GM19438 (cell line): ENCODE measurements around the gene SLC25A26.
"Not testable (repeated sequence)": the region's sequence is repeated elsewhere in the genome, so short reads cannot be mapped to it uniquely, and the experiment has no call there.

ENCODE experiments used
- ATAC-seq: cut with Tn5 transposase; IDR thresholded peaks from one replicate; pipeline ENCODE4 v1.9.1; 2021; ENCODE audit warnings: low read depth; ENCODE audit not compliant: unreplicated experiment

The SLC25A26 gene

DNA sequence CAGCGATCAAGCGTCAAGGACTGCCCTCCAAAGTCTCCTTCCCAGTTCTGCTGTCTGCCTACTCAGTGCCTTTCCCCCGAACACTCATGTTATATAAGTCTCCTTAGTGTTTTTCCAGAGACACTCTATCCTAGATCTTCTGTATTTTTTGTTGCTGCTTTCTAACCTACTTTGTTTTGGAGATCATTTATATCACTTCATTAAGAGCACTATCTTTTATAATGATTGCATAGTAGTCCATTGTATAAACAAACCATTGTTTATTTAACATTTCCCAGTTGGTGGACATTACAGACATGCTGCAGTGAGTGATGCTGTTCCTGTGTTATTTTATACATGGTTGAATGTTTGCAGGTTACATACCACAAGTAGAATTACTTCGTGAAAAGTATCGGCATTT is 47.1 kb downstream of the SLC25A26 start:
- no peak for ATAC-seq

DNA sequence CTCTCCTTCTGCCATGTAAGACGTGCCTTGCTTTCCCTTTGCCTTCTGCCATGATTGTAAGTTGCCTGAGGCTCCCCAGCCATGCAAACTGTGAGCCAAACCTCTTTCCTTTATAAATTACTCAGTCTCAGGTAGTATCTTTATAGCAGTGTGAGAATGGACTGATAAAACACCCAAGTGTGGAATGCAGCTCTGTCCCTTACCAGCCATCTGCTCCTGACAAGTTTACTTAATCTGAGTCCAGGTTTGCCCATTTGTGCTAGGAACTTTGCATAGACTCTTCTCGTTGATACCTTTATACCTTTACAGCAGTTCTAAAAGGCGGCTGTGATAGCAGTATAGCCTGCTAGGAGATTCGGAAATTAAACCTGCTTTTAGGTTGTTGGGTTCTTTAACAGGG is 48.1 kb downstream of the SLC25A26 start:
- ATAC-seq = no peak

DNA sequence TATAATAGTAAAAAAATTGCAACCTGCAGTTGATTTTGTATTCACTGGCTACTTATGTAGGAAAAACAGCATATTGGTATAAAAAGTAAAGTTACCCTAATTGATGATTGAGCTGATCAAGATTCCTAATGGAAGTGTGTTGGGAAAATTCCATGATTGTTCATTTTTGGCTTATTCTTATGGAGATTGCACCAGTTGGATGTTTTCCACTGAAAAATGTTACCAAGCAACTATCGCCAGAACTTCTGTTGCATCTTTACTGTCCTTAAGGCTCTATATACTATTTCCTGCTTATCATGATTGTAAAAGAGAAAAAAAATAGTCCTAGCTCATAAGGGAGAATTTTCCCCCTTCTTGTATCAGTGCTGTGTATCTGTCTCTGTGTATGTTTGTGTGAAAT is 48.6 kb downstream of the SLC25A26 start:
- no peak for ATAC-seq

DNA sequence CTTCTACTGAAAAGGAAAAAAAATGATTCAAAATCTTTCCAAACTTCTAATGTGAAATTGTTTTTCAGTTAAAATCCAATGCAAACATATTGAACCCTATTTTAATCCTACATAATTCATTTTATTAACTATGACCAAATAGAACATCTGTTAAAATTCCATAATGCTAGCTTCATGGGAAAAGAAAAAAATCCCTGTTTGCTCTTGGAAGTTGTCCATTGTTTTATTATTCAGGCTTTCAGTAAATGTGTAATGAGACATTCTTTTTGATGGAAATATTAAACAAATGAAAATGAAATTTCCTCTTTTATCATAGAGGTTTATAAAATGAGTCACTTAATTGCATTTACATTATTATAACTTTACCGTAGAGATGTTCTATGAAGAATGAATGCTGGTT is 49.5 kb downstream of the SLC25A26 start:
- no peak for ATAC-seq

DNA sequence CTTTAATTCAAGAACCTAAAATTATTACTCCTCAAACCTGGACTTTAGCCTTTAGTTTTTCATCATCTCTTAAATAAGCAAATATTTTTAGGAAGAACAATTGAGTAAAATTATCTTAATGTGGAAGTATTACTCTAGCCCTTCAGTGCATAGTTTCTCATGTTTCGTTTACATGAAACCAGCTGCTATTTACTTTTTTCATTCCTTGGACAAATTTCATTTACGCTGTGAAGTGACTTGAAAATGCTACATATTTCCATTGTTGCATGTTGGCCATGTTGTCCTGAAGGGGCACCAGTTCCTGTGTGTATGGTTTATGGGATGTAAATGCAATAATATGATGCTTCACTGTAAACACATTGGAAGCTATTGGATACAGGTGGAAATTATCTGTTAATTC is 49.9 kb downstream of the SLC25A26 start:
- no peak for ATAC-seq

DNA sequence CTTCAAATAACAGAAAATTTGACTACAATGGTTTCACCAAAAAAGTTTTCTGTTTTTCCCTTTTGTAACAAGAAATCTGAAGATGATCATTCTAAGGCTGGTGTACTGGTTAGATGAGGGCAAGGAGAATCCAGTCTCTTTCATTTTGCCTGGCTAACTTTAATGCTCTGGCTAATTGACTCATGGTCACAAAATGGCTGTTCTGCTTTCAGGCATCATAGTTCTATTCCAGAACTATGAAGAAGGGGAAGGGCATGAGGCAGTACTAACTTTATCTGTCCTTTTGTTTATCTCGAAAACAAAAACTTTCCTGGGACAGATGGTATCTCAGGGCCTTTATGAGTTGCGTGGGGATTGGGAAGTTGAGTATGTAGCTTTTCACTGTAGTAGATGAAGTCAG is 50.4 kb downstream of the SLC25A26 start:
- ATAC-seq = no peak

DNA sequence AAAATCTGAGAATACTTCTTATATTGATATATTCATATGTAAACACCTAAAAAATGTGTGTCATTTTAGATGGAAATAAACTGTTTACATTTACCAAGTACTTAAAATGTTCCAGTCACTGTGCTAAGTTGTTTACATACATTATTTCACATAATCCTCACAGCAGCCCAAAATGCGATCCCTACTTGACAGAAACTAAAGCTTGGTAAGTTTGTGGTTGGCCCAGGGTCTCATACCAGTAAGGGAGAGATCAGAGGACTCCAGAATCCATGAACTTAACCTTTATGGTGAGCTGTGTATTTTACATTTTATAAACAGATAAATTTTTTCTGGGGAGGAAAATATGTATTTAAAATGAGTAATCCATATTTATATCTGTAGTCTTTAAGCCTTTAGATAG is 51.2 kb downstream of the SLC25A26 start:
- no peak for ATAC-seq

DNA sequence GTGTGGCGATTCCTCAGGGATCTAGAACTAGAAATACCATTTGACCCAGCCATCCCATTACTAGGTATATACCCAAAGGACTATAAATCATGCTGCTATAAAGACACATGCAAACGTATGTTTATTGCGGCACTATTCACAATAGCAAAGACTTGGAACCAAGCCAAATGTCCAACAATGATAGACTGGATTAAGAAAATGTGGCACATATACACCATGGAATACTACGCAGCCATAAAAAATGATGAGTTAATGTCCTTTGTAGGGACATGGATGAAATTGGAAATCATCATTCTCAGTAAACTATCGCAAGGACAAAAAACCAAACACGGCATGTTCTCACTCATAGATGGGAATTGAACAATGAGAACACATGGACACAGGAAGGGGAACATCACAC is 54.0 kb downstream of the SLC25A26 start:
- ATAC-seq = not testable (repeated sequence)

DNA sequence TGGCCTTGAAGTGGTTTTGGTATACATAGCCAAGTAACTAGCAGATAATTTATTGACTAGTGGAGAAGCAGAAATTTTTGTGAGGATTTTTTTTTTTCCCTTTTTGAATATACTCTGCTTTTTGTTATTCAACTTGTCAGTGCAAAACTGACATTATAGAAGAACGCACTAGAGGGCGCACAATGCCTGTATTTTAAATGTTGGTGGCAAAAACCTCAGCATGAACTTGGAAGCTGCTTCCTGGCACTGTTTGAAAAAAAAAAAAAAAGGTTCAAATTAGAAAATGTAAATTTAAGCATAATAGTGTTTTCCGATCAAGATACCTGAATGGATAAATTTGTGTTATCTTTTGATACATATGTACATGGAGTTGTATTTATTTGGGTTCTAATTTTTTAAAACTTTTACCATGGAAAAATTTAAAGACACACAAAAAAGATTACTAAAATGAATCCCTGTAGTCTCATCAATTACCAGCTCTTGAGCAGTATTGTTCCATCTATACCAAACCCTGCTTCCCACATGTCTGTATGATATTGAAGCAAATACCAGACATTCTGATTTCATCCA is 56.0 kb downstream of the SLC25A26 start:
- no peak for ATAC-seq

DNA sequence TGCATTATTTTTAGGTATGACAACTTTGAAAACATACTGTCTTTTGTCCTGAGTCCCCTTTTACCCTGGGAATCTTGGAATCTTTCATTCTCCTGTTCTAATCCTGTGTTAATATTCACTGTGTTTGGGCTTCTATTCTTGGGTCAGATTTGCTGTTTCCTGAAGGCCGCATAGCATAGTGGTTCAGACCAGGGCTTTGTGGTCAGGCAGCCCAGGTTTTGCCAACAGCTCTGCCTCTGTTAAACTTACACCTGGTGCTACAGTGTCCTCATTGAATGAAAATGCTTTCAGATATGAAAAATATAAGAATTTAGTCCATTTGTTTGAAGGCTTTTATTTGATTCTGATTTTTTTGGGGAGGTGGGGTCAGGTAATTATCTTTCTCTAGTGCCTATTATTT is 58.4 kb downstream of the SLC25A26 start:
- ATAC-seq = no peak

DNA sequence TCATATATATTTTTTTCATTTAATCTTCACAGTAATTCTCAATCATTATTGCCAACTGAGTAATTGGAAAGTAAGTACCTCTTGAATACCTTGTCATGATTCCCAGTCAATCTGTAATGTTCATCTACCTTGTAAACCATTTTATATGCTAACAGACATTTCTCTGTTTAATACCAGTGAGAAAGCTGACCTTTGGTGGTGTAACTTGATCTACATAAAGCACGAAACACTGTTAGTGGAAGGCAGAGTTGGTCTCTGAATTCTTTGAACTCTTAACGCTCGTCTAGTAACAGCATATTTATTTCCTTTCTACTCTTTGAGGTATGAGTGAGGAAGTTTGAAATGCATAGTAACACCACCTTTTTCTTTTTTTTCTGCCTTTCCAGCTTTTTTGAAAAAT is 59.5 kb downstream of the SLC25A26 start:
- no peak for ATAC-seq

DNA sequence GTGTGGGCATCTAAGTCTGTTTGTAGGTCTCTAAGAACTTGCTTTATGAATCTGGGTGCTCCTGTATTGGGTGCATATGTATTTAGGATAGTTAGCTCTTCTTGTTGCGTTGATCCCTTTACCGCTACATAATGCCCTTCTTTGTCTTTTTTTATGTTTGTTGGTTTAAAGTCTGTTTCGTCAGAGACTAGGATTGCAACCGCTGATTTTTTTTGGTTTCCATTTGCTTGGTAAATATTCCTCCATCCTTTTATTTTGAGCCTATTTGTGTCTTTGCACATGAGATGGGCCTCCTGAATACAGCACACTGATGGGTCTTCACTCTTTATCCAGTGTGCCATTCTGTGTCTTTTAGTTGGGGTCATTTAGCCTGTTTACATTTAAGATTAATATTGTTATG is 71.1 kb downstream of the SLC25A26 start:
- not testable (repeated sequence) for ATAC-seq

DNA sequence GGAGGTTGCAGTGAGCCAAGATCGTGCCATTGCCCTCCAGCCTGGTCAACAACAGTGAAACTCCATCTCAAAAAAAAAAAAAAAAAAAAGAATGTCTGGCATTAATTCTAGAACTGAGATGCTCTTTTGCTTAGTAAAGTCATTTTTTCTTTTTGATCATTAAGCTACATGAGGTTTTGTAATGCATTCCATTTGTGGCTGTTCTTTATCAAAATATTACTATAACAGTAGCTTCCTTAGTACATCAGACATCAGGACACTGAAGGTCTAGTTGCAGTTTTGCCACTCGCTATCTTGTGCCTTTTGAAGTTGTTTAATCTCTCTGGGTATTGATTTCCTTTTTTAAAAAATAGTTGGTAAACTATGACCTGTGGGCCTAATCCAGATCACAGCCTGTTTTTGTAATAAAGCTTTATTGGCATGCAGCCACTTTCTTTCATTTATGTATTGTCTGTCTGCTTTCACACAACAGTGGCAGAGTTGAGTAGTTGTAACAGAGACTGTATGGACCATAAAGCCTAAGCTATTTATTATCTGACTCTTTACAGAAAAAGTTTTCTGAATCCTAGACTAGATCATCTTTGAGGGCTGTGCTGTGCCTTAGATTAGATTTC is 76.6 kb downstream of the SLC25A26 start:
- no peak for ATAC-seq

DNA sequence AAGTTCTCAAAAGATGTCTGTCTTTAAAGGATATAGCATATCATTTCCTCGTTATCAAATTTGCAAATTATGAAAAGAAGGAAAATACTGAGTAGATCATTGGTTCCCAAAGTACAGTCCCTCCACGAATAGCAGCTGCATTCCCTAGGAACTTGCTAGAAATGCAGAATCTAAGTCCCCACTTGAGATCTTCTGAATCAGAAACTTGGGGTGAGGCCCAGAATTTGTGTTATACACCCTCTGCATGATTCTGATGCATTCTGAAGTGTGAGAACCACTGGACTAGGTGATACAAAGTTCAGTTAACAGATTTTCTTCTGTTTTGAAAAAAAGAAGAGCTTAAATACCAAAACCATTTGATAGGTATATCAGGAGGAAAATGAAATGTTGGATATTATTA is 77.1 kb downstream of the SLC25A26 start:
- no peak for ATAC-seq

DNA sequence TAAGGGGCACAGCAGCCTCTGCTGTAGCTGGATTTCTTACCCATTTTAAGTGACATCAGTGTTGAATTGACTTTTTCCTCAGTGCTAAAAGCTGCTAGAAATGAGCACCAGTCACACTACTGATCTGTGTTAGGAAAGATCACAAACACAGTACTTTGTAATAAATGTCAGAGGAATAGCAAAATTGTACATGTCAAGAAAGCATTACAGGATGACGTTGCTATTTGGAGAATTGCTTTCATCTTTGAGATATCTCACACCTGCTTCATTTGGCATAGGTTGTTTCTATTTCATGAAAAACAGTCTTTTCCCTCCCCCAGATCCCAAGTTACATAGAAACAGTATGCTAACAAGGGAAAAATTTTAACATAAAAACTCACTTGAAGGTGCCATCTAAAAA is 77.8 kb downstream of the SLC25A26 start:
- no peak for ATAC-seq

DNA sequence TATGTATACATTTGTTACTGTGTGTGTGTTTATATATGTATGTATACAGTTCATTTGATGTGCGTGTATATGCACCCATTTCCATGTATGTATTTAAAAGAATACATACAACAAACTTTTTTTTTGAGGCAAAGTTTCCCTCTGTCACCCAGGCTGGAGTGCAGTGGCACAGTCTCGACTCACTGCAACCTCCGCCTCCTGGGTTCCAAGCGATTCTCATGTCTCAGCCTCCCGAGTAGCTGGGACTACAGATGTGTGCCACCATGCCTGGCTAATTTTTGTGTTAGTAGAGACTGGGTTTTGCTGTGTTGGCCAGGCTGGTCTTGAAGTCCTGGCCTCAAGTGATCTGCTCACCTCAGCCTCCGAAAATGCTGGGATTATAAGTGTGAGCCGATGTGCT is 78.3 kb downstream of the SLC25A26 start:
- not testable (repeated sequence) for ATAC-seq

DNA sequence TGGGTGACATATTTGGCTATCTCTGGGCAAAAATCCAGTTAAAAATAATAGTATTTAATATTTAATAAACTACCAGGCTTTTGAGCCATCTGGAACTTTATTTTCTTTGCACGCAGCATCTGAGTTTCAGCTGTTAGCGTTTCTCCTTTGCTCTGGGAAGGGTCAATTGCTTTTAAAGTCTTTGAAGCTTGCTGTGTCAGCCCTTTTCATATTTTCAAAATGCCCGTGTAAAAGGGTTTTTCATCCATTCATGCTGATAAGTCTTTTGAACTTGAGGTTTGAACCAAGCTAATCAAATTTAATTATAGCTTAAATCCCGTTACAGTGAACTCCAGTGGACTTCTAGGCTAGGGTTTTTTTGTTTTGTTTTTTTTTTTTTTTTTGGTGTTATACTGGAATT is 79.1 kb downstream of the SLC25A26 start:
- ATAC-seq = no peak

DNA sequence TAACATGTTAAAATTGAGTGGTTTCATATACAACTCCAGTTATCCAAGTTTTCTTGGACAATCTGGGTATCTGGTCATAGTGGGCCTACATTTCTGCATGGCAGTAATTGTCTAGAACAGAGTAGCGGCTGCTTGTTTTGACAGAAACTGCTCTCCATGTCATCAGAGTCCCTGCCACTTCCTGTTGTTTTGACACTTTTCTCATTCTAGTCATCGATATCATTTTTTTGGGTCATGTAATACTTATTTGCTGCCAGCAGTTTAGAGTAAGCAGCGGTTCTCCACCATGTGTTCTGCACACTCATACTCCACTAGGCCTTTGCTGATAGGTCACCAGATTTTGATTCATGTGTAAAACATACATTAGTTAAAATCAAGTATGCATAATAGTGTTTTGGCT is 81.5 kb downstream of the SLC25A26 start:
- peak; percentile 54 for ATAC-seq

DNA sequence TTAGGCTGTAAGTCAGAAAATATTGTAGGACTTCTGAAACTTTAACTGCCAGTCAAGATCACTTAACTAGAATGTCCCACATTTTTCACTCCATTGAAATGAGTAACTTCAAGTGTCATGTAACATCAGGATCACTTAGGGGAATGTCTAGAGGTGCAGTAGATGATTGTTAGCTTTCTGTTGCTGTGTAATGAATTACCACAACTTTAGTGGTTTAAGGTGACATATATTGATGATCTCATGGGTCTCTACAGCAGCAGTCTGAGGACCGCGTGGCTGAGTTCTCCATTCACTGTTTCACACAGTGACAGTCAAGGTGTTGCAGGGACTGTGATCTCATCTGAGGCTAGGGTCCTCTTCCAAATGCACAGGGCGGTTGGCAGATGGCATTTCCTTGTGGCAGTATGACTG is 82.7 kb downstream of the SLC25A26 start:
- no peak for ATAC-seq

DNA sequence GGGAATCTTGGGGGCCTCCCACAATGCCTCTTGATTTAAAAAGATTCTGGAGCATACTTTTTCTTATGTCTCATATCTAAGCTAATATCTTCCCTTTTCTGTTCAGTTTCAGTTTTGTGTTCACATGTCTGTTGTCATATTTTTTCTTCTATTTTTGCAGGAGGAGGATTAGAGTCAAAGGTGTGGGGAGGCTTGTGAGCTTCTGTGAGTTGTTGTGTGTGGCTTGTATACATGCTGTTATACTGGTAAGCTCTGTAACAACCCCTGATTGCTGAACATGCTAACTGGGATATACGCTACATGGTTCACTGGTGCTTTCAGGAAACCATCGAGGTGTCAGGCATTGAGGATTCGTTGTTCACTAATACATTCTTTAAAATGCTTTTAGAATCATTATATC is 83.5 kb downstream of the SLC25A26 start:
- ATAC-seq = no peak

DNA sequence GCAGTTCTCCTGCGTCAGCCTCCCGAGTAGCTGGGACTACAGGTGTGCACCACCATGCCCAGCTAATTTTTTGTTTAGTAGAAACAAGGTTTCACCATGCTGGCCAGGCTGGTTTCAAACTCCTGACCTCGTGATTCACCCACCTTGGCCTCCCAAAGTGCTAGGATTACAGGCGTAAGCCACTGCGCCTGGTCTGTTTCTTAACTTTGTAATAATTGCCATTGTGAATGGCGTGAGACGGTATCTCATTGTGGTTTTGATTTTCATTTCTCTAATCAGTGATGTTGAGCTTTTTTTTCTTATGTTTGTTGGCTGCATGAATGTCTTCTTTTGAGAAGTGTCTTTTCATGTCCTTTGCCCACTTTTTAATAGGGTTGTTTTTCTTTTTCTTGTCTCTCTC is 85.3 kb downstream of the SLC25A26 start:
- not testable (repeated sequence) for ATAC-seq

DNA sequence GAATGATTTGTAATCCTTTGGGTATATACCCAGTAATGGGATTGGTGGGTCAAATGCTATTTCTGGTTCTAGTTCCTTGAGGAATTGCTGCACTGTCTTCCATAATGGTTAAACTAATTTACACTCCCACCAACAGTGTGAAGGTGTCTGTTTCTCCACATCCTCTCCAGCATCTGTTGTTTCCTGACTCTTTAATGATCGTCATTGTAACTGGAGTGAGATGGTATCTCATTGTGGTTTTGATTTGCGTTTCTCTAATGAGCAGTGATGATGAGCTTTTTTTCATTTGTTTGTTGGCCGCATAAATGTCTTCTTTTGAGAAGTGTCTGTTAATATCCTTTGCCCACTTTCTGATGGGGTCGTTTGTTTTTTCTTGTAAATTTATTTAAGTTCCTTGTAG is 86.2 kb downstream of the SLC25A26 start:
- not testable (repeated sequence) for ATAC-seq

DNA sequence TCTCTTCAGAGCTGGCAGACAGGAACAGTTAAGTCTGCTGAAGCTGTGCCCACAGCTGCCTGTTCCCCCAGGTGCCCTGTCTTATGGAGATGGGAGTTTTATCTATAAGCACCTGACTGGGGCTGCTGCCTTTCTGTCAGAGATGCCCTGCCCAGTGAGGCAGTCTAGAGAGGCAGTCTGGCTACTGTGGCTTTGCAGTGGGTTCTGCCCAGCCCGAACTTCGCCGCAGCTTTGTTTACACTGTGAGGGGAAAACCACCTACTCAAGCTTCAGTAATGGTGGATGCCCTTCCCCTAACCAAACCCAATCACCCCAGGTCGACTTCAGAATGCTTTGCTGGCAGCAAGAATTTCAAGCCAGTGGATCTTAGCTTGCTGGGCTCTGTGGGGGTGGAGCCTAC is 91.2 kb downstream of the SLC25A26 start:
- no peak for ATAC-seq
